GM21619 (cell line): ENCODE results near the gene PSG5.
"Not testable (repeated sequence)": the region's sequence is repeated elsewhere in the genome, so short reads cannot be mapped to it uniquely, and the experiment has no call there.

Experiments
- ATAC-seq: cut with Tn5 transposase; IDR thresholded peaks from one replicate; pipeline ENCODE4 v1.9.1; 2021; ENCODE audit not compliant: unreplicated experiment

Gene PSG5

DNA sequence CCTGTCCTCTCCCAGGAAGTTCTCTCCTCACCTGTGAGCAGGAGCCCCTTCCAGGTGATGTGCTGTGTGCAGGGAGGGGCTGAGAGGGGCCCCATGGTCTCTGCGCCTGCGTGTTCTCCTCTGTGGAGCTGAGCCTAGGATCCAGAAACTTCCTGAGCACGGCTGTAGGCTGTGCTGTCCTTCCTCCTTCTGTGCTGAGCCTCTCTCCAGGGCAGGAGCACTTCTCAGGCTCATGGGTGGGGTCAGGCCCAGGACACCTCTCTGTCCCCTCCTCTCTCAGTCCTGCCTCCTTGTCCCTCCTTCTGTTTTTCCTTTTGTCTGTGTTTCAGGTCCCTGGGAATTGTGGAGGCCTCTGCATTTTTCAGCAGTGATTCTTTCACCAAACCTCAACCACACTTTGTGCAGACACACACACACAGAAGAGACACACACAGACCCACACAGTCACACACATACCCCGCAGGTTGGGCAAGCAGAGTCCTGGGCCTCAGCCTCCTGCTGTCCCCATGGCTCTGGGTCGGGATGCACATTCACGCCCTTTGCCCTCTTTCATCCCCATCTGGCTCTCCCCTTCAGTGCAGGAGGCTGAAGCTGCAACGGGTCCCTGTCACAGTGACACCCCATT, at the start of gene PSG5:
TSS of gene PSG5 (minus strand) at position 226 of the 625 bp plus-strand sequence. CDS start at position 95, 131 bp downstream.
- ATAC-seq = not testable (repeated sequence)

DNA sequence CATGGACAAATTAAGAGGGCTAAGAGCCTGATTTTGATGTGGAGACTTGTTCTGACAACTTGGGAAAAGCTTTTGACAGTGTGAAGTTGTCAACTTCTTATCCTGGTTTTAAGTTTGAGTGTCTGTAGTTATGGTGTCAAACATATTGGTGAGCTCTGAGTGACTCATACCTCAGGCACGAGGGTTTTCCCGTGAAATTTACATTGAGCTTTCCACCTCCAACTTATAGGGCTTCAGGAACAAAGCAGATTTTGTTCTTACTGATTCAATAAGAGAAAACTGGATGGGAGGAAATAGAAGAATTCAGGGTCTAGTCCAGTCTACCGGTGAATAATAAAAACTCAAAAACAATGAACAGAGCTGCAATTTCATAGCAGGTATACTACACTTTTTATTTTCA, 49.4 kb upstream of the PSG5 start:
- not testable (repeated sequence) for ATAC-seq

DNA sequence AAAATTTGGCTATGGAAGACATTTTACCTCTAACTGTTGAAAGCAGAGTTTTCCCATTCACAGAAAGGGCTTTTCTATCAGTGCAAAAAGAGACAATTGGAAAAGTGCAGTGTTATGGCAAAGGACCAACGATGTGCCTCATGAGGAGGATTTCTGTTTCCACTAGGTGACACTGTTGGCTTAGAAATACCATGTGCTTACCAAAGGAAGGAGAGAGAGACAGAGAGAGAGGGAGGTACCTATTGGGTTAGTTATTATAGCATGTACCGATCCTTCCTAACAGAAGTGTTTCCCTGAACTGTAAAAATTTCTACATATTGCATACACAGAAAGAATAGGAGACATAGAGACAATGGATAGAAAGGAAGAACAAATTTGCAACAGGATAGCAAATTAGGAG, 43.0 kb upstream of the PSG5 start:
- no peak for ATAC-seq

DNA sequence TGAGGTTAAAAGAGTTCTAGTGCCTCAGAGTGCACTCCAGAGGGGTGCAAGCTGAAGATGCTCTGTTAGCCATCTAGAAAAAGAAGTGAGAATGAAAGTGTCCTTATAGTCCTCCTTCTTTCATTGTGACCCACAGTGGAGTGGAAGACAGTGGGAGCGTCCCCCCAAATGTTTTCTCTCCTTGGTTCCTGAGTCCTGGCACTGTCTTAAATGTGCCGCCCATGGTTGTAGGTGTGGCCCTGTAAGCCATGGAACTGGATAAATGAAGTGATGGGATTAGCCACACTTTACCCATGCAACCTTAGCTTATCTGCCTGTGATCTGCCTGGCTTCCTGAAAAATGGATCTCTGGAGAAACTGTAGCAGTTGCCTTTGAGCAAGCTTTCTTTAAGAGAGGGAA, 42.4 kb upstream of the PSG5 start:
- ATAC-seq = not testable (repeated sequence)

DNA sequence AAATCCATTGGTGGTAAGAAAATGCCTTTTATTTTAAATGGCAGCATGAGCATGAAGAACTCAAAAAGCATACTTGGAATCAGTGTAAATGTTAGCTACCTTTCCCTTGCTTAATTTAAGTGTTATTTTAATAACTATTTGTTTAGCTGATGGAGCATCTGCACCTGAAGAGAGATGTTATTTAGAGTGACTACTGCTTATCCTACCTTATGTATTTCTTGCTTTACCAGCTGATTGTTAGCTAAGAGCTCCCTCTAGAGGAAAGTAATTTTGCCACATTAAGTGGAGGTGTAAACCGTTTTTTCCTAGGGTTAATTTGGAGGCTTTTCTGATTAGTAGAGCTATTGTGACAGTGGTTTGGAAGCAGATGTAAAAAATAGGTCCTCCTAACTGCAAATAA, 40.6 kb upstream of the PSG5 start:
- not testable (repeated sequence) for ATAC-seq

DNA sequence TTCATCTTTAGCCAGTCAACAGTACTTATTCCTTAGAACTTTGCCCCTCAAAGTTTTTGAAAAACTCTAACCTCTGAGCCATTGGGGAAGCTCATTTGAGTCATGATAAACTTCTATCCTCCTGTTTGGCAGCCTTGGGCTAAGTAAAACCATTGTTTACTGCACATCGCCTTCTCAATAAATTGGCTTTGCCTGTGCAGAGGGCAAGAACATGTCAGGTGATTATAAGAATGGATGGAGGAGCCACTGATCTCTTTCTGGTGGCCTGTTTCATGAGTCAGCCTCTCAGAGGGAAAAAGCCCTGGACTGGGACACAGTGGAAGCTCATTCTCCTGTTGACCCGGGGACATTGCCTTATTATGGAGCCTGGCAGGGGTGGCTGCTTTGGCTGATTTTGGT, 38.5 kb upstream of the PSG5 start:
- no peak for ATAC-seq

DNA sequence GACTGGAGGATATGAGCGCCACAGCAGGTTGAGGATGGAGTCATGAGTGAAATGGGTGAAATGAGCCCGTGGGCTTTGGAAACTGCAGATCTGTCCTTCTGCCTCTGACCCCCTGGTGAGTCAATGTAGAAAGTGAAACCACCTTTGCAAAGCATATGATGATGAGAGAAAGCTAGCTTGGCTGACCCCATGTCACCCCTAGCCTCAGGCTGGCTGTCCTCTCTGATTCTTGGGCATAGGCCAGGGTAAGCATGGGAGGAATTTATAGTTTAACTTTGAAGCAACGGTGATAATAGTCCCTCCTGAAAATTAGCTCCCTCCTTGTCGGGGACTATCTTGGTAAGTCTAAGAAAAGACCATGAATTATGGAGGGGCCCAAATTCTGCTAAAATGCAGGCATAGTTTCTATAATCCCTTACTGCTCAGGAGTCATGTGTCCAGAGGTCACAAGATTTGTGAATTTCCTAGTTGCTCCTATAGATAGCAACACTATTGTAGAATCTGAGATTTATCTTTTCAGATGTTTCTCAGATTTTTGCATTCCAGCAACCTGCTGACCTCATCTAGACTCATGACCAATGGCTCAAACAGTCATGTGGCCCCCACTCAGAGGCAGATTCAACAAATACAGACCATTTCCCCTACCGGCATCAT, 38.0 kb upstream of the PSG5 start:
- not testable (repeated sequence) for ATAC-seq

DNA sequence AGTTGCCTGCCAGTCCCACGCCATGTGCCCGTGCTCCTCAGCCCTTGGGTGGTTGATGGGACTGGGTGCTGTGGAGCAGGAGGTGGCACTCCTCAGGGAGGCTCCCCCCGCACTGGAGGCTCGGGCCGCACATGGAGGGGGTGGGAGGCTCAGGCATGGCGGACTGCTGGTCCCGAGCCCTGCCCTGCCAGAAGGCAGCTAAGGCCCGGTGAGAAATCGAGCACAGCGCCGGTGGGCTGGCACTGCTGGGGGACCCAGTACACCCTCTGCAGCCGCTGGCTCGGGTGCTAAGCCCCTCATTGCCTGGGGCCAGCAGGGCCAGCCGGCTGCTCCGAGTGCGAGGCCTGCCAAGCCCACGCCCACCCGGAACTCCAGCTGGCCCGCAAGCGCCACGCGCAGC, 35.6 kb upstream of the PSG5 start:
- not testable (repeated sequence) for ATAC-seq

DNA sequence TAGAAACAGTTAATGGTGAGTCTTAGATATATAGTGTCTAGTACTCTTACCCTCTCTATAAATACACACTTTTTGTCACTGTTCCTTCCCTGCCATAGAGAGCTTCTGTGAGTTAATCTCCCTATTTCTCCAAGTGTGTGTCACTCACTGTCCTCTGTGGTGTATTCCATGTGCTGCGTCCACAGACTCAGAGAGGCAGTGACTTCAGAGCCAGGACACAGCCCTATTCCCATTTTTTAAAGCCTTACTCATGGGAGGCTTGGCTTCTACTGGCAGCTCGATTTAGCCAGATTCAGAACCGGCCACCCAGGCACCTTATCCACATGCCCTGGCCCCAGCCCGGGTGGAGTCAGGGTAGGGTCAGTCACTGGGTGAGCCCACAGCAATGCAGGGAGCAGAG, 32.8 kb upstream of the PSG5 start:
- ATAC-seq = not testable (repeated sequence)

DNA sequence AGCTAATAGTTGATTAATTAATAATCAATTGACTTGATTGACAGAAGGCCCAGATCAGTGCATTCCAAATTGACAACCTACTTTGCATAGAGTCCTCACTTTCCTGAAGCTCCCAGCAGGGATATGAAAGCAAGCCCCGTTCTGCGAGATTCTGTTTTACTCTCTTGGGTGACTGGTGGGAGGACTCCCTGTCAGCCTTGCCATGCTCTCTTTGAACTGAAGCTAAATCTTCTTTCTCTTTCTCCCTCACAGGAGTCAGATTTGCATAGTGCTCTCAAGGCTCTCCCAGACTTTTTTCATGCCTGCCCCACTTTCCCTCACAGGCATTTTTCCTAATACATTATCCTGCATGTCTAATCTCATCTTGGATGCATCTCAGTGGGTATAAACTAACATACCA, 29.5 kb upstream of the PSG5 start:
- ATAC-seq = not testable (repeated sequence)

DNA sequence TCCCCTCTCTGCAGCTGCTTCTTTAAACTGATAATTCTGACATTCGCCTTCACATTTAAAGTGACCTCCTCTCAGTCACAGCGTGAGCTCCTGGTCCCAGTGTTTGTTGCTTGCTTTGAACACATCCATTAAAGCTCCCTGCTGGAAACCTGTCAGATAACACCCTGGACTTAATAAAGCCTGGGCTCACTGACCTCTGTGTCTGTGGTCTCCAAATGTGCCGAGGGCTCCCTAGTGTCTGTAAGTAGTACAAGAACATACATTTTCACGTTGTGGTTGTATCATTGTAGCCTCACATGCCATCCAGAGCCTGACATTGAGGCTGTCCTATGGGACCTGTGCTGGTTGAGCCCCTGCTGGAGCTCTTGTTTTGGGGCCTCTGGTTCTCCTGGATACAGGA, 21.7 kb upstream of the PSG5 start:
- no peak for ATAC-seq

DNA sequence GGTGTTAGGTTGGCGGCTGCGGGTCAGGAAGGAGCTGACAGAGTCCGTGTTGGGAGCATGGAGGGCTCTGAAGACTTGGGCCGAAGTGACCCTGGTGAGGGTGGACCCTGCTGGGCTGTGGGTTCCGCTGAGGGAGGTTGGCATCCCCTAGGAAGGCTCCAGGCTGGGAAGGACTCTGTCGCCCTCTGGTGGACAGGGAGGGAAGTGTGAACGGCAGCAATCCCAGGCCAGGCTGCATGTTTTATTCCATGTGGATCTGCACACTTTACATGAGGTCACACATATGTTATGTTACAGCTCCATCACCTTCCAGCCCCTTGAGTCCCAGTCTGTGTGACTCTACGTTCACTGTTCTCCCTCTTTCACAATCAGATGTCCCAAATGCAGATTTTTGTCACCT, 20.8 kb upstream of the PSG5 start:
- ATAC-seq = not testable (repeated sequence)

DNA sequence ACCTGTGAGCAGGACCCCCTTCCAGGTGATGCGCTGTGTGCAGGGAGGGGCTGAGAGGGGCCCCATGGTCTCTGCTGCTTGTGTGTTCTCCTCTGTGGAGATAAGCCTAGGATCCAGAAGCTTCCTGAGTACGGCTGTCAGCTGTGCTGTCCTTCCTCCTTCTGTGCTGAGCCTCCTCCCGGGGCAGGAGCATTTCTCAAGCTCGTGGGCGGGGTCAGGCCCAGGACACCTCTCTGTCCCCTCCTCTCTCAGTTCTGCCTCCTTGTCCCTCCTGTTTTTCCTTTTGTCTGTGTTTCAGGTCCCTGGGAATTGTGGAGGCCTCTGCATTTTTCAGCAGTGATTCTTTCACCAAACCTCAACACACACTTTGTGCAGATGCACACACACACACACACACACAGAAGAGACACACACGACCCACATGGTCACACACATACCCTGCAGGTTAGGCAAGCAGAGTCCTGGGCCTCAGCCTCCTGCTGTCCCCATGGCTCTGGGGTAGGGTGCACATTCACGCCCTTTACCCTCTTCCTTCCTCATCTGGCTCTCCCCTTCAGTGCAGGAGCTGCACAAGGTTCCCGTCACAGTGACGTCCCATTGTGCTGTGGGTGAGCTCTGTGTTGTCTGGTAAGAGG, 19.3 kb upstream of the PSG5 start, which contains the start of gene PSG4:
TSS of gene PSG4 (minus strand) at position 168 of the 635 bp plus-strand sequence. CDS start at position 66, 102 bp downstream.
- not testable (repeated sequence) for ATAC-seq

DNA sequence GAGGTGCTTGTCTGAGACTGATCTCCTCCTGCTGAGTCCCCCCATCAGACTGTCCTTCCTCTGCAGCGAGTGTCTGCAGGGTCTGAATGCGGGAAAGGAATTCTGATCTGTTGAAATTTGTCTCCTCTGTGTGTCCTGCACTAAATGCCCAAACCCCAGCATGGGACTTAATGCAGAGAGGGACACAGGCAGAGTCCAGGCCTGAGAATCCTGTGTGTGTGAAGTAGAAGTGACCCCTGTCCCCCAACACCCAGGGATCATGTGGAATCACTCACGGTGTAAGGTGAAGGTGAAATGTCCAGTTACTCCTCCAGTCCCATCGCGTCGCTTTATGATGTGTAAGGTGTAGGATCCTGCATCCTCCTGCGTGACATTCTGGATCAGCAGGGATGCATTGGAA, 17.3 kb upstream of the PSG5 start:
- not testable (repeated sequence) for ATAC-seq

DNA sequence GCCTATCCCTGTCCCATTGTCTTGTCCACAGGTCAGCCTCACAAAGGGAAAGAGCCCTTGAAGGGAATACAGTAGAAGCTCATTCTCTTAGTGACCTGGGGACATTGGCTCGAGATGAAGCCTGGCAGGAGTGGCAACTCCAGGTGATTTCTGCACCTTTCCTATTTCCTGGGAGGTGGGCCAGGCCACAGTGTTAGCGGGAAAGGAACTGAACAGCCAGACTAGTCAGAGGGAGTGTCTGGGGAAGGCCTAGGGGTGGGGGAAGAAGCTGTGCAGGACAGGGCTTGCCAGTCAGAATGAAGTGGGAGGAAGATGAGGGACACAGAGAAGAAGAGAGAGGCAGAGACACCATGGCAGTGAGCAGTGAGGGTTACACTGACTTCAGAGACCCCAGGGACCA, 15.6 kb upstream of the PSG5 start:
- ATAC-seq = not testable (repeated sequence)

DNA sequence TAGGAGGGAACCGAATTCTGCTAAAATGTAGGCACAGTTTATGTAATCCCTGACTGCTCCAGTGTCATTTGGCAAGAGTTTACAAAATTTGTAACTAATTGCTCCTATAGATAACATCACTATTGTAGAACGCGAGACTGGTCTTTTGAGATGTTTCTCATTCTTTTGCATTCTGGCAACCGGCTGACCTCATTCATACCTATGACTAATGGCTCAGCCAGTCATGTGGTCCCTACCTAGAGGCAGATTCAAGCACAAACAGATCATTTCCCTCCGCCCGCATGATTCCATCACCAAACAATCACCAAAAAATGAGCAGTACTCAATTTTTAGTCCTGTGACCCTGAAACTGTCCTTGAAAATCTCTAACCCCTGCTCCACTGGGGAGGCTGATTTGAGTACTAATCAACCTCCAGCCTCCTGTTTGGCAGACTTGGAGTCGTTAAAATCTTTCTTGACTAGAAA, 15.0 kb upstream of the PSG5 start:
- ATAC-seq = not testable (repeated sequence)

DNA sequence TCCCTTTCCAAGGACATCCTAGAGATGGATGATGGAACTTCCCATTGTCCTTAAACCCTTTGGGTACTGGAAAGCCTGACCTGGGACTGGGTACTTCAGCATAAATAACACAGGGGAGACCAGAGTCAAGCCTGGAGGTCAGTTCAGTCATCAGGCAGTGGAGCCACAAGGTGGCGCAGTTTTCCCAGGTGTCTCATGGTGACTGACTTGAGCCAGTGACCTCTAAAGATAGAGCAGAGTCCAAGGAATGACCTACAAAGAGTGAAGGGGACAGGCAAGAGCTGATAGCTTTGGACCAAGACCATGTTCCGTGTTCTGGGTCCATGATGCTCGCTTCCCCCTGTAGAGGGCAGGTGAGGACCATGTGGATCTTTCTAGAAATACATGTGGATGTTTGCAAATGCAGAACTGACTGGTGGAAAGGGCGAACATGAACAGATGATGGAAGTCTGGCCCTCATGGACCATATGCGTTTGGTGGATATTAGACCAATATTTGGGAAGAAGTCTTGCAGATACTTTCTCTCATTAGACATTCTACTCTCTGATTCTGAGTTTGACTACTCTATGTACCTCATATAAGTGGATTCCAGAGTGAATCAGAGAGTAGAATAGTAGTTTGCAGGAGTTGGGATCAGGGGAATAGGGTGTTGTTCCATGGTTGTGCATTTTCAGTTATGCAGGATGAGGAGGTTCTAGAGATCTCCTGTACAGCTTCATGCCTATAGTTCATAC, 12.5 kb upstream of the PSG5 start:
- ATAC-seq = not testable (repeated sequence)

DNA sequence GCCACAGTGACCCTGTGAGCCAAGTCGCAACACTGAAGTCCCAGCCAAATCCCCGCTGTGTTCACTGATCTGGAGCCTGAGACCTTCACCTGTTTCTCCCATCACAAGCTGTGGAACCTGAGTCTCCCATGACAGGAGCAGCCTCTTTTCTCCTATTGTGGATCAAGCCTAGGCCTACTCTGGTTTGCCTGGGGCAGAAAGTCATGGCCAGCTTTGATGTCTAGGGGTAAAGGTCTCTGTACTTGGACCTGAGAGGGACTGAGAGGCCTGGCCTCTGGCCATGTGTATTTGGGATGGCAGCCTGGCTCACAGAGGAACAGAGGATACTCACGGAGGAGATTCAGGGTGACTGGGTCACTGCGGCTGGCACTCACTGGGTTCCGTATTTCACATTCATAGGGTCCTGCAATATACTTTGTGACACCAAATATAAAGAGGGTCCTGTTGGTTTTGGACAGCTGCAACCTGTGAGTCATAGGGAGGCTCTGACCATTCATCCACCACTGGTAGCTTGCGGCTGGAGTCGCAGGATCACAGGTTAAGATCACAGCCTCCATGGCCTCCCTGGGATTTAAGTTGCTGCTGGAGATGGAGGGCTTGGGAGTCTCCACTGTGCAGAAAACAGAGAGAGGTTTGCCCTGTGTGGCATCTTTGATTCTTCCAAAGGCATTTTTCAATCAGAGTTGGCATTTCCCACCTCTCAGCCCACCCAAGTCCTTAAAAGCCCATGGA, 11.5 kb upstream of the PSG5 start:
- ATAC-seq = not testable (repeated sequence)

DNA sequence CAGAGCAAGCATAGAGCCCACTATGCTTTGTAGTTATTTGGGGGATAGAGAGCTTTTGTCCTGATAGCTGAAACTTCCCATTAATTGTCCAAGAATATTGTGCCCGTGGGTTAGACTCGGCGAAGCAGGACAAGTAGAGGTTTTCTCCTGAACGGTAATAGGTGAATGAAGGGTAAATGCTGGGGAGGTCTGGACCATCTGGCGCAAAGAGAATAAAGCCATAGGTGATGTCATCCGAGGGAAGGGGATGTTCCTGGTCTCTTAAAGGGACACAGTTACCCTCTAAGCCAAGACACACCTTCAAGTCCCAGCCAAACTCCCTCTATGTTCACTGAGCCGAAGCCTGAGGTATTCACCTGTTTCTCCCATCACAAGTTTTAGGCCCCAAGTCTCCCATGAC, 8.1 kb upstream of the PSG5 start:
- not testable (repeated sequence) for ATAC-seq

DNA sequence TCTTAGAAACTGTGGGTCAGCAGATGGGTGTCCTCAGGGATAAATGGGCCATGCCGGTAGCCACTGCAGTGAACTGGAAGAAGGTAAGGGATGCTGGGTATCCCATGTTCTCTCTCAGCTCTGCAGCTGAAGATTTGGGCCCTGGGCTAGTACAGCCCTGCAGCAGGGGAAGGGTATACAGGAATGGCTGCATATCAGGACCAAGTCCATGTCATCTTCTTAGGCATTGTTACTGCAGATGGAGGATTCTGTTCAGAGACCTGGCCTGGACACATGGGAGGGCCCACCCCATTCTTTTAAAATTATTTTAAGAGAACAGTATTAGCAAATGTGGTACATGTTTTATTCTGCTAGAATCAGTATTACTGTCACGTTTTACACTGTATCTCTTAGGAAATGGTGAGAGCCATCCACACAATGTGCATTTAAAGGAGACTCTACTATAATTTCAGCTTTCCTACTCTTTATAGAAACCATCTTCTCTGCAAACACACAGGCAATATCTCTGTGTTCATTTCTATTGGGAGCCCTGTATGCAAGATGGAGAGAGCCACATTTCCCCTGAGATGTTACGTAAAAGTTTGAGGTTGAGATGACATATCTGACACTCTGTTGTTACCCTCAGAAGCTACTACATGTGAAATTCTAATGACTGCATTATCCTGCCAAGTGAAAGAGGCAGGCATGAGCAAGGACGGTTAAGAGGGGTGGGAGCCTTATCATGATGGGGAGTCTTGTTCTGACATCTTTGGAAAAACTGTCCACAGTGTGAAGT, 6.2 kb upstream of the PSG5 start:
- ATAC-seq = not testable (repeated sequence)
